CD4-positive, alpha-beta T cell treated with Interleukin-17A for 1 hour (primary cell): Measurements from ENCODE around the gene TCP11L2.
A peak's percentile ranks its signal among the peaks of the same experiment; 100 is the strongest.

ENCODE experiments used
- DNase-seq: peaks from one replicate; pipeline ENCODE4 v3.0.0-alpha.2; 2020

The TCP11L2 gene

GRCh38 chr12:106302401-106303201 lies at the start of gene TCP11L2:
Gene TCP11L2 (plus strand): TSS chr12:106302733. CDS start chr12:106311076, 8,343 bp downstream.
- peak; percentile 92 for DNase-seq

GRCh38 chr12:106254724-106255123 lies 47.8 kb upstream of the TCP11L2 start:
- no peak for DNase-seq

- DNase-seq = no peak
Measured at GRCh38 chr12:106255493-106255892, 47.0 kb upstream of the TCP11L2 start.

GRCh38 chr12:106255952-106256351 lies 46.6 kb upstream of the TCP11L2 start:
- no peak for DNase-seq

- DNase-seq = no peak
Measured at GRCh38 chr12:106256524-106256923, 46.0 kb upstream of the TCP11L2 start.

- DNase-seq = no peak
Measured at GRCh38 chr12:106258226-106258625, 44.3 kb upstream of the TCP11L2 start.

- no peak for DNase-seq
Measured at GRCh38 chr12:106258935-106259334, 43.6 kb upstream of the TCP11L2 start.

GRCh38 chr12:106265116-106265515 lies 37.4 kb upstream of the TCP11L2 start:
- DNase-seq = no peak

- peak; percentile 7 for DNase-seq
Measured at GRCh38 chr12:106267535-106267934, 35.0 kb upstream of the TCP11L2 start.

- no peak for DNase-seq
Measured at GRCh38 chr12:106269150-106269771, 33.3 kb upstream of the TCP11L2 start.

- no peak for DNase-seq
Measured at GRCh38 chr12:106271575-106272505, 30.7 kb upstream of the TCP11L2 start.

- no peak for DNase-seq
Measured at GRCh38 chr12:106273491-106273890, 29.0 kb upstream of the TCP11L2 start.

GRCh38 chr12:106274012-106274411 lies 28.5 kb upstream of the TCP11L2 start:
- DNase-seq = no peak

GRCh38 chr12:106274575-106275121 lies 27.9 kb upstream of the TCP11L2 start:
- no peak for DNase-seq

GRCh38 chr12:106275458-106275857 lies 27.1 kb upstream of the TCP11L2 start:
- DNase-seq = no peak

GRCh38 chr12:106276032-106276740 lies 26.3 kb upstream of the TCP11L2 start:
- DNase-seq = no peak

GRCh38 chr12:106280106-106280505 lies 22.4 kb upstream of the TCP11L2 start:
- DNase-seq = no peak

GRCh38 chr12:106281056-106281782 lies 21.3 kb upstream of the TCP11L2 start:
- DNase-seq = no peak

- no peak for DNase-seq
Measured at GRCh38 chr12:106281804-106282203, 20.7 kb upstream of the TCP11L2 start.

- peak; percentile 68 for DNase-seq
Measured at GRCh38 chr12:106282457-106283097, 20.0 kb upstream of the TCP11L2 start.
